GM12892 (cell line): ENCODE measurements around the gene KRTAP5-11.

Experiments
- POLR2A ChIP-seq: IDR thresholded peaks from 2 replicates; pipeline ENCODE4 v1.6.1; 2011; ENCODE audit warnings: low read depth, low read length, control low read depth
- POLR2AphosphoS5 ChIP-seq: IDR thresholded peaks from 2 replicates; pipeline ENCODE4 v1.6.1; 2011; ENCODE audit warnings: low read depth, low read length, control low read depth
- TAF1 ChIP-seq: IDR thresholded peaks from 2 replicates; pipeline ENCODE4 v1.6.1; 2011; ENCODE audit warnings: low read depth, mild to moderate bottlenecking, control low read depth, low read length, borderline replicate concordance

GRCh38 chr11:71545405-71545966 is 37.2 kb downstream of the KRTAP5-11 start:
- TF ChIP-seq TAF1 (no peak), POLR2AphosphoS5 (no peak), POLR2A (no peak)
